Stimulated activated CD8-positive, alpha-beta memory T cell treated with anti-CD3 and anti-CD28 coated beads, Interleukin-2, amount 100 ng/mL, for 48 hours (primary cell): ENCODE results near the gene CASP6.

Source experiments
- DNase-seq, 2 donors: peaks; one replicate each; pipeline ENCODE4 v3.0.0-alpha.2; 2020; ENCODE audit warnings: low read depth in 2 of 2

CASP6 gene

DNA sequence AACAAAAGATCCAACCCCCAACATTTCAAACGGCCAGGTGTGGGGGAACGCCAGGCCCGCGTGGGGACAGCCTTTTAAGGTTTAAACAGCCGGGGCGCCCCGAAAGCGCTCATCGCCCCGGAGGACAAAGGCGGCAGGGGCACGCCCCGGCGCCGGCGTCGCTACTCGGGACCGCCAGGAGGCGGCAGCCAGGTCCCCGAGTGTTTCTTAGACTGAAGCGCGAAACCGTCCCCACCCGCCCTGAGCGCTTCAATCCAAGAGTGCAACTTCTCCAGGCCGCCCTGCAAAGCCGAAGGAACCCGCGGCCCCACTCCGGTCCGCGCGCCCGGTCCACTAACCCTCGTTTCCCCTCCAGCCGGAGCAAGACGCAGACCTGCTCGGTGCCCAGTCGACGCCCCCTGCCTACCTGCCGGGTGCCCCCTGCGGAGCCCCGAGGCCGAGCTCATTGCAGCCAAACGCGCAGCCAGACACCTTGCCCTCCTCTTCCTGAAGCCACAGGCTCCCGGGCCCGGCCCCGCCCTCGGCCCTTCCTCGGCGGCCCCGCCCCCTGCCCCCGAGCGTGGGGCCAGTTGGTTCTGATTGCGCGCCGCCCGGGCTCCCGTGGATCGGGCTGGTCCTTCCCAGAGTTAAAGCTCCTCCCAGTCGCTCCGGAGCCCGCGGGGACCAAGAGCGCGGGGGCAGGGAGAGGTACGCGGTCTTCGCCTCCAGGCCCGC lies at the start of gene CASP6:
CASP6 (minus strand) TSS at position 496 of the 714 bp plus-strand sequence; CDS start at position 446, 50 bp downstream.
- DNase-seq: peak; percentile 54 to 57

GRCh38 chr4:109752525-109752924 lies 49.3 kb upstream of the CASP6 start:
- DNase-seq: no peak

- no peak for DNase-seq
Observed at GRCh38 chr4:109751852-109752251, 48.6 kb upstream of the CASP6 start.

DNA sequence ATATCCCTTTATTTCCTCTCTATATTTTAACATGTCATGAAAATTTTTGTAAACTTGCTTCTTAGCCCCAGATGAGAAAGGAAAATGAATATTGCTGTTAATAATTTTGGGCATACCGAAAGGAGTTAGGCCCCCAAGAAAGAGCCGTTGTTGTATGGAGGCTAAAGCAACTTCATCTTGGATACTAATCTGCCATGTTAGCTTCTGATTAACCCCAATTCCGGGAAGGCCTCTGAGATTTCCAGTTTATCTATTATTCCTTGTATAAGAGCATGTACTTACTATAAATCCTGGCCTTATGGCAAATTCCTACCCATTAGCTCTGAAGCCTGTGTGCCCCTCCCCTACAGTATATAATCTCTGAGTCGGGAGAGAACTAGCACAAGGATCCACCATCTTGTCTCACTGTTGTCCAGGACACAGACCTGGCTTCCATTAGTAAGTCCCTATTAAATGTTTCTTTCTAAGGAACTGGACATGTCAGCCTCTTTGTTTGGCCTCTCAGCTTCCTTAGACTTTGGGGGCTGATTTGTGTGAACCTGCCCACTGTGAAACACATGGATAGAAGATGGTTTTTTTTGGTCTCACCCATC lies 47.5 kb upstream of the CASP6 start:
- no peak for DNase-seq

GRCh38 chr4:109749388-109750082 lies 46.3 kb upstream of the CASP6 start:
- DNase-seq: no peak

GRCh38 chr4:109748114-109748513 lies 44.9 kb upstream of the CASP6 start:
- DNase-seq: no peak

DNA sequence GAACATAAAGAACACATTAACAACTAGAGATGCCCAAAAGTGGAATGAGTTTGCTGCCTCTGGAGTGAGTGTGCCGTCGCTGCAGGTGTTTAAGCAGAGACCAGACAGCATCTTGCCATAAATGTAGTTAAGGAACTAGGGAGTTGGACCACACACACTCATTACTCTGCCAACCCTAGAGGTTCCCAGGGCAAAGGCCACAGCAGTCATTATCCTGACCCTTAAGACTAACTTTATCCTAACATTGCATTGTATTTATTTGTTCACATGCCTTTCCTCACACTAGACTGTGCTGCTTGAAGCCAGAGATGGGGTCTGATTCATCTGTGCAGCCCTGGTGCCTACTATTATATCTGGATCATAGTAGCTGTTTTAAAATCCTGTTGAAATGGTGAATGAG lies 43.5 kb upstream of the CASP6 start:
- DNase-seq: no peak

DNA sequence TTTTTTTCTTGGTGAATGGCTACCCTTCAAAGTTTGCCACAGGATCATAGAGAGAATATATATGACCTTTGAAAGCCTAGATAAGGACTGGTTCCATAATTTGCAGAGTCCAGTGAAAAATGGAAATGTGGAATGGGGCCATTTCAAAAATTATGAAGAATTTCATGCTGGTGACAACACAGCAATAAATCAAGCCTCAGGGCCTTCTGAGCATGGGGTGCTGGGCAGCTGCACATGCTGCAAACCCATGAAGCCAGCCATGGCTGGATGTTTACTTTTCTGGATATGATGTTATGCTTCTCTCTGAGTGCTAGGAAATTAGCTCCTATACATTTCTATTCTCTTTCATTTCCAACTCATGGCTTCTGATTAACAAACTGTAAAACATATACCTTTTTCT lies 42.6 kb upstream of the CASP6 start:
- no peak for DNase-seq

DNA sequence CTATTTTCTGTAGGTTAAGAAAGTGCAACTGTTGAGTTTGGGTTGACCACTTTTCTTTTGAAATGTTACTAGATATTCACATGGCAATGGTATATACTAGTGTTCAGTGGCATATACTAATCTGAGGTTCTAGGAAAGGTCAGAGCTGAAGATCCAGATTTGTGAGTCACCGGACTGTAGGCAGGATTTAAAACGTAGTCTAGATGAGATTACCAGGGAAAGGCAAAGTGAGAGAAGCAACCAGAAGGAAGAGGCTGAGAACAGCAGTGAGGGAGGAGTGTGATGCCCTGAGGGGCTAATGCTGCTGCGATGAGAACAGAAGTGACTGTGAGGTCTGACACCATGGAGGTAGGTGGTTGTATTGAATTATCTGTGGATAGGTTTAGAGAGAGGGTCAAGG lies 36.3 kb upstream of the CASP6 start:
- no peak for DNase-seq

DNA sequence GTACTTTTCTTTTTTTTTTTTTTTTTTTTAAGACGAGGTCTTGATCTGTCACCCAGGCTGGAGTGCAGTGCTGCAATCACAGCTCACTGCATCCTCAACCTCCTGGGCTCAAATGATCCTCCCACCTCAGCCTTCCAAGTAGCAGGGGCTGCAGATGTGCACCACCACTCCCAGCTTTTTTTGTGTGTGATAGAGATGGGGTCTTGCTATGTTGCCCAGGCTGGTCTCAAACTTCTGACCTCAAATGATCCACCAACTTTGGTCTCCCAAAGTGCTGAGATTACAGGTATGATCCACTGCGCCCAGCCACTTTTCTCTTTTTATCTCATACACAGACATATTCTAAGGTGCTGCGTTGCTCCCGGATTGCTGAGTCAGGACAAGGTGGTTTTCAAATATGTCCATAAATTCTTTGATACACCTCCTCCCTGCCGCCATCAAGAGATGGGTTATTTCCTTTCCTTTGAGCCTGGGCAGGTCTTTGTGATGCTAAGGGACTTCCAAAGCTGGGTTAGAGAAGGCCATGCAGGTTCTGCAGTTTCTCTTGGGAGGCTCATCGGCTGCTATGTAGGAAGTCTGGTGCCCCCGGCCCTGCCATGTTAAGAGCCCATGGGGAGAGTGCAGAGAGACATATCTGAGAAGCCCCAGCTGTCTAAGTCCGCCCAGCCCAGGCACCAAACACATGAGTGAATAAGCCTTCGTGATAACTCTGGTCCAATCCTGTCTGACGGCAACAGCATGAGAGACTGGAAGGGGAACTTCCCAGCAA lies 35.0 kb upstream of the CASP6 start:
- DNase-seq: no peak

GRCh38 chr4:109735566-109736365 lies 32.5 kb upstream of the CASP6 start:
- no peak for DNase-seq

GRCh38 chr4:109733728-109734127 lies 30.5 kb upstream of the CASP6 start:
- no peak for DNase-seq

- peak in 1 of 2 donors; percentile 4 for DNase-seq
Observed at GRCh38 chr4:109730619-109731545, 27.6 kb upstream of the CASP6 start.

DNA sequence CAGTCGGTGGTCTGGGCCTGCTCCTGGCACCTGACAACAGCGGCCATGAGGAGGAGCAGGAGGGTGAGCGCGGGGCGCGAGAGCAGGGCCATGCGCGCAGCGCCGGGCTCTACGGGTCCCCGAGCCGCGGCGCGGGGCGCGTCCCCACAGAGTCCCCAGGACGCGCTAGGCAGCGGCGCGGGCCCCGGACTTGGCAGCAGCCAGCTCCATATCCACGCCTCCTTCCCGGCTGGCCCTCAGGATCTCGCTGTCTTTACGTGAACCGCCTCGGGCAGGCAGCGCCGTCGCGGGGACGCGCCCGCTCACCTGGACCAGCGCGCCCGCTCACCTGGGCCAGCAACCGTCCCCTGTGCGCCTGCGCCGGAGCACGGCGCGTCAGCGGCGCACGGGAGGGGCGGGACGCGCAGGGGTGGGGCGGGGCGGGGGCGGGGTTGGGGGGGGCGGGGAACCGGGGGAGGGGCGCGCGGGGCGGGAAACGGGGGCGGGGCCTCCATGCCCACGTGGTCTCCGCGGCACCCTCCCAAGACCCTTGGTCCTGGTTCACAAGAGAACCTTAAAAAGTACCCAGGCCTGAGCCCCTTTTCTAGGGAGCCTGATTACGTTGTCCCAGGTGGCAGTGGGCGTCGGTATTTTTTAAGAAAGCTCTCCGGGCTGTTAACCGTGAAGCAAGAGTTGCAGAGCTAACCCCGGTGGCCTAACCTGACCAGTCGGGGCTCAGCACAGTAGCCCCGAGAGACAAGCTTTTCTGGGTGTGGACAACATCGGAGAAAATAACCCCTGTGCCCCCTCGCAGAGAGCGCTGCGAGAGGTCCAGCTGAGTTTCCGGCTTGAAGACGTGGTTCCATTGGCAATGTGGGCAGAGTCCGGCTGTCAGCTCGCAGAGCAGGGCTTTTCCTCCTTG lies 26.7 kb upstream of the CASP6 start, which contains the start of gene PLA2G12A:
PLA2G12A (minus strand) TSS at position 353 of the 901 bp plus-strand sequence; CDS start at position 92, 261 bp downstream.
- peak; percentile 57 to 68 for DNase-seq

DNA sequence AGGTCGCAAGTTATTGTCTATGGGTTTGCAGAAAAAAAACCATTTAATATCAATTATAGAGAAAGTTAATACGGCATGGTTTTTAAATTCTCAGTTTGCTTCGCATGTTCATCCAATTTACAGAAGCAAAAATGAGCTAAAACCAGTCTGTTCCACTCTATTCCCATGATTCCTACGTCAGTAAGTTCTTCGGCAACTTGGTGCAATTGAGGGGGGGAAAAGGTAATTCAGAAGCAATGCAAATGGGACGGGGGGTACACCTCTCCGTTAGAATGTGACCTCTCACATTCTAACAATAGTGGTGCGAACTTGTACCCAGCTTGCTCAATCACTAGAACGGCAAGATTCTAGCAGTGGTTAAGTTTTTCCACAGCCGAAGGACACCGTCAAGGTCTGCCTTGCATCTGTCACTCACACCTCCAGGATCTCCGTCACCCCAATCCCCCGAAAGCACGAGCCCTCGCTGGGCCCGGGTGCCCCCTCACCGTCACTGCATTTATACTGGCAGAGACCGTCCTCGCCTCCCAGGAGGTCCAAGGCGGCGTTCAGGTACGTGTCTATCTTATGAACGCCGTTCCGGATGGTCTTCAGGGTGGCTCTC lies 26.0 kb upstream of the CASP6 start:
- peak in 1 of 2 donors; percentile 11 for DNase-seq

DNA sequence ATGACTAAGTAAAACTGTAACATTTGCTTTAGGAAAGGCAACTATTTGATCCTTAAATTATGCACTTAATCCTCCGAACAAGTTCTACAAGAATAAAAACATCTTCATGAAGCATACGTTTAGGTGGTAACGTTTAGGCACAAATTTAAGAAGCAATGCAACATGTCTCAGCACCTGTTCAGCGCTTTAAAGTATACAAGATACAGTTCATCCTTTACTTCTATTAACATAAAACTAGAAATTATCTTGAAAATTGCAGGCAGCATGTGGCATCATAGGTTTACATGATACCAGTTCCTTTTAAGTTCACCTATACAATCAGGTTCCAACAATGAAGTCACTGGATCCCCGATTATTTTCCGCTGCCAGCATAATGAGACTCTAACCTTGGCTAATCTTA lies 25.1 kb upstream of the CASP6 start:
- no peak for DNase-seq

GRCh38 chr4:109723110-109723509 lies 19.9 kb upstream of the CASP6 start:
- no peak for DNase-seq

- no peak for DNase-seq
Observed at GRCh38 chr4:109722357-109722756, 19.1 kb upstream of the CASP6 start.

DNA sequence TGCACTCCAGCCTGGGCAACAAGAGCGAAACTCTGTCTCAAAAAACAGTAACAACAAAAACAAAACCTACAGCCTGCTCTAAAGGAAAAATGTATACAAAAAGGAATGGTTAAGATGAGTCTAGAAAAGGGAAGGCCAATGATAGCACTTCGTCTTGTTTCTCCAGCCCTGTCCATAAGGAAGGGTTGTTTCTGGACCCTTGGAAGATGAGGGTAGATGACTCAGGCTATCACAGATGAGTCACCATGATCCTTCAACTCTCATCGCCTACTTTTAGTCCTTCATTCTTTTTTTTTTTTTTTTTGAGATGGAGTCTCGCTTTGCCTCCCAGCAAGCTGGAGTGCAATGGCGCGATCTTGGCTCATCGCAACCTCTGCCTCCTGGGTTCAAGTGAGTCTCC lies 17.8 kb upstream of the CASP6 start:
- no peak for DNase-seq
